ENCODE measurements around the gene DCC.

DCC gene

DNA sequence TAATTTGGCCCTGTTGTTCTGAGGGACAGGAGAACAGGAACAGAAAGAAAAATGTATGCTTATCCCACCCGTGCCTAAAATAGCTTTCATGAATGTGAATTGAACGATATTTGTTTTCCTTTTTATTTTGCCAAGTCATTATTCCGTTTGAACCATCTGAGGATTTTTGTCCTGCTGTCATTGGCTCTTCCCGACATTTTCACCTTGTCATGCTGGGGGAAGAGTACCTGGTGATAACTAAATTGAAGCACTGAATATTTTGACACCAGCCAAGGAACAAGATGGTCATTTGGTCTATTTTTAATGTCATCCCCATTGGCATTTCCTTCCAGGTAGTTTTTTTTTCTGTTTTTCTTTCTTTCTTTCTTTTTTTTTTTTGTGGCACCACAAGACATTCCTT is 204.1 kb downstream of the DCC start:
- no peak for DNase-seq
- in situ Hi-C loops (cut with HindIII; ENCODE audit: low pct_ligation_motif_present, low pct_unique_long_range_greater_than_20kb, low sequenced_read_pairs), result no loop called here

DNA sequence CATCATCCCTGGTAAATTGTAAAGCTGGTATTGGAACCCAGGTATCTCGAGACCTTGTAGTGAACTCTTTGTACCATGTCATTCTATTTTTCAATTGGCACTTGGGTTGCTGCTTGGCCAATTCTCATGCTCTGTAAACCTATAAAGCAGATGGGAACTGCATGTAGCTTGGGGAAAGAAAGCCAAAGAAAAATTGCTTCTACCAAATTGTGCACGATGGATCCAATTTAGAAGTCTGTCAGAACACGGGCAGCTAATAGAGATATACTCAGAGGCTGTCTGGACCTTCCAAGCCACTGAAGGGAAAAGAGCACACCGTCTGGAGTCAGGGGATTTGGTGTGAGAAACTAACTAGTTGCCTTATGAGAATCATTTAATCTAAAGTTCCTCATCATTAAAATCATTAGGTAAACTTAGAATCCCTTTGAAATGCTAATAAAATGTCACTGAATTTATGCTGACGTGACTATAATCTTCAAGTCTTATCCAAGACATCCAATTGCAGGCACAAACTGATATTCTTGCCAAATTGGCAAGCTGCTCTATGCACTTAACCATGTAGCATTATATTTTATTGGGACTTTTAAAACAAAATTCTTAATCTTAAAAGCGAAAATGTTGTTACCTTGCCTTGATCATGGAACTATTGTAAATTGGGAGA is 206.8 kb downstream of the DCC start:
- in situ Hi-C loops (cut with HindIII; ENCODE audit: low pct_ligation_motif_present, low pct_unique_long_range_greater_than_20kb, low sequenced_read_pairs), result no loop called here
- DNase-seq, result no peak

DNA sequence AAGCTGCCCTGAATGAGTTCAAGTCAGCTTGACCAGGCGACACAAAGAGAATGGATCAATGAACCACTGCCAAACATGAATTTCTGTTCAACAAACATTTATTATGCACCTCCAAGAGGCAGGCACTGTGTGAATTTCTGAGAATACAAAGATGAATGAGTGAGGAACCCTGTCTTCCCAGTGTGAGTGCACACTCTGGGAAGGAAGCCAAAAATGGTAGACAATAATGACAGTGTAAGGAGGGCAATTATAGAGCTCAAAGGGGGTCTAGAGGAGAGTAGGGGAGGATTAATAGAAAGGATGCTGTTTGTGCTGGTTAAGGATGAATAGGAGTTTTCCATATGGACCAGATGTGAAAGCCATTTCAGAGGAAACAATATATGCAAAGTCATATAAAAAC is 213.4 kb downstream of the DCC start:
- no peak for DNase-seq
- in situ Hi-C loops (cut with HindIII; ENCODE audit: low pct_ligation_motif_present, low pct_unique_long_range_greater_than_20kb, low sequenced_read_pairs), result no loop called here

DNA sequence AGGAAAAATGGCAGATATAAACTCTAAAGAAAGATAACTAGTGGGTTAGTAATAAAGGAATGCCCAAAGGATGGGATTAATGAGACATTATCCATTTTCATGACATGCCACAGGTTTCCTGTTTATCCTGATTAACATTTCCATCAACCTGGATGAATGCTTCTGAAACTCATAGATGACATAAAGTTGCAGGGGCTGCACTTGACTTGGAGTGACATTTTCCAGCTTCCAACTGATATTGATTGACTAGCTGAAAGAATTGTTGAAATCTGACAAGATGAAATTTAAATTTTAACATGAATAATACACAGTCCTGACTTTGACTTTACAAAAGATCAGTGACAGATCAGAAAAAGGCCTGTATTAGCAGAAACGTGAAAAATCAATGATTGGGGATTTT is 214.2 kb downstream of the DCC start:
- in situ Hi-C loops (cut with HindIII; ENCODE audit: low pct_ligation_motif_present, low pct_unique_long_range_greater_than_20kb, low sequenced_read_pairs), result no loop called here
- DNase-seq, result no peak

DNA sequence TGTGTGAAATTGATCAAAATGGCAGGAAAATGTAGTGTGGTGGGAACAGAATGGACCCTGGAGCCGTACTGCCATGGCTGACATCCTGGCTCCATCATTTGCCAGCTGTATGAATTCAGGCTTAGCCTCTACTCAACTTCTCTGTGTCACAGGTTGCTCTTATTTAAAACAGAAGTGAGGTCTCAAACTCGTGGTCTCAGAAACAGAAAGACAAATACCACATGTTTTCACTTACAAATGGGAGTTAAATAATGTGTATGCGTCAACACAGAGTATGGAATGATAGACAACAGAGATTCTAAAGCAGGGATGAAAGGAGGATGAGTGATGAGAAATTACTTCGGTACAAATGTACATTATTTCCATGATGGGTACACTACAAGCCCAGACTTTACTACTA is 227.4 kb downstream of the DCC start:
- in situ Hi-C loops (cut with HindIII; ENCODE audit: low pct_ligation_motif_present, low pct_unique_long_range_greater_than_20kb, low sequenced_read_pairs), result no loop called here
- no peak for DNase-seq

DNA sequence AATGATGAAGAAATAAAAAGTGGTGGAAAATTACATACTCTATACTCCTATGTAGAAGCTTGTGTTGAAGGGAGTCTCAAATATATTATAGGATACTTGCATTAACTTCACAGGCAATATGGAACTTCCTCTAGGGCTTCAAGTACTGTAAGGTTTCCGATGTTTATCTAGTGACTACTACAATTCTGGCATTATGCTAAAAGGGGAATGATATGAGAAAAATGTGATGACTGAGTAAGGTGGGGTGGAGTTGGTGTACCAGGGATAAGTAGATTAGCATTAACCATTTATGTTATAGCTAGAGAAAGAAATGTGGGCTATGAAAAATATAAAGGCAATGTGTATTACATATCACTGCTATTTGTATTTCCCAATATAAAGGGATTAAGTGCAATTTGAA is 229.5 kb downstream of the DCC start:
- no peak for DNase-seq
- in situ Hi-C loops (cut with HindIII; ENCODE audit: low pct_ligation_motif_present, low pct_unique_long_range_greater_than_20kb, low sequenced_read_pairs), result no loop called here

DNA sequence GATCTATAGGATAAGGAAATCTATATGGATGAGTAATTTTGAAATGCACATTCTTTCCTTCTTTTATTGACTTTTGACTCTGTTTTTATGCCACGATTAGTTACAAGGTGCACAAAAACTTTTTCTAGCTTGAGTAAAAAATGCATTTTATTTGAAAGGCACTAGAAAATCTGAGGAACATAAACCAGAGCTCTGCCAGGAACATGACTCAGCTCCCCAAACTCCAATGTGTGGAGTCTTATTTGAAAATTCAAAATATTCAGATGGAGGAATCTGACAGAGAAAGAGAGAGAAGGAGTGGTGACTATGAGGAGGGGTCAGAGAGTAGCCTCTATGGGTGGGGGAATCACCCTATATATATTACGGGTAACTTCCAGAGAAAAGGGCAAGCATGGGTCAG is 231.0 kb downstream of the DCC start:
- no peak for DNase-seq
- in situ Hi-C loops (cut with HindIII; ENCODE audit: low pct_ligation_motif_present, low pct_unique_long_range_greater_than_20kb, low sequenced_read_pairs), result no loop called here

DNA sequence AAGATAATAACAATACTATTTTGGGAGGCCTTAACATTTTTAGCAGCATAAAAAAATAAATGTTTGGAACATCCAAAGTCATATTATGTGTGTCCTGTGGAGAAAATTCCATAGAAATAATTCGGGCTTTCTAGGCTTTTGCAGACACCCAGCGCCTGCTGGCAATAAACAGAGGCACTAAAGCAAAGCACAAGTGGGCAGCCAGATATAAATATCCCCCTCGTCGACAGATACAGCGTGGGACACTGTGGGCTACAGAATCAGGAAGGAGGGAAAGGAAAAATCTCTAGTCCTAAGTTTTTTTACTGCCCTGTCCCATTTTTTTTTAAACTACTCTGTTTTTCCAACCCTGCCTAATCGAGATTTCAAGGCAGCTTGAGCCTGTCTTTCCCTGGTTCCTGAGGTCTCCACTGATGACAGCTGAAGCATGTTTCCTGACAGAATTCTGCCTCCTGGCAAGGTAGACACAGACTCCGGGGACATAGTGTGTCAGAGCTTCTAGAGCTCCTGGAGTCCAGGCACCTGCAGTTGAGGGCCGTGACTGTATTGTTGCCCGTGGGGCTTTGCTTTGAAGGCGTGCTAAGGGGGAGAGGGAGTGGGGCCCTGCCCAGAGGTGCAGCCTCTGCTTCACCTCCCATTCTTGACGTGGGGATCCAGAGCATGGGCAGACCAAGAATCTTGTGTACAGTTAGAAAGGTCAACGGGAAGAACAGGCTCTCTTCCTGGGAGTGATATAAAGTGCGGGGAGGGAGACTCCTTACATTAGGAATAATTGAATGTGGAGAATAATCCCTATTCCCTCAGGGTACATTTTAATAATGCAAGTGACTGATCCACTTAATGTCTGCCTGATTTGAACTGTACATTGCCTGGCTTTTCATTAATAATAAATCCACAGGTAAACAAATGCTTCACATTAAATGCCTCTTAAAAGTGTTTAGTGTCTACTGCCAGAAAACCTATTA is 232.3 kb downstream of the DCC start:
- in situ Hi-C loops (cut with HindIII; ENCODE audit: low pct_ligation_motif_present, low pct_unique_long_range_greater_than_20kb, low sequenced_read_pairs), result no loop called here
- DNase-seq, result no peak

DNA sequence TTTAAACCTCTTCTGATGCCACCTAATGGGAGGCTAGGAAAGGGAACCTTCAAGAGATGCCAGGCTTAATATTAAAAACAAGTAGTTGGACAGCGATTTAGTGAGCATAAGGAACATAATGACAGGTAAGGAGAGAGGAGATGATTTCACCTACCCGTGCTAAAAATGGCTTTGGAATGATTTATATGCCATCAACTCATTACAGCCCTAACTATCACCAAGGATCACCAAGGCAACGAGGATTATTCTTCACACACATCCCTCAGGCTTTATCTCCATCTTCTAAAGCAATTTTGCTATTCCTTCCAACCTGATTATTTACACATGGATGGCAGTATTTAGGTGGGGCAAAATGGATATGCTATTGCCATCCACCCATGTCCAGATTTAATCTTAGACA is 237.8 kb downstream of the DCC start:
- in situ Hi-C loops (cut with HindIII; ENCODE audit: low pct_ligation_motif_present, low pct_unique_long_range_greater_than_20kb, low sequenced_read_pairs), result no loop called here
- DNase-seq, result no peak

DNA sequence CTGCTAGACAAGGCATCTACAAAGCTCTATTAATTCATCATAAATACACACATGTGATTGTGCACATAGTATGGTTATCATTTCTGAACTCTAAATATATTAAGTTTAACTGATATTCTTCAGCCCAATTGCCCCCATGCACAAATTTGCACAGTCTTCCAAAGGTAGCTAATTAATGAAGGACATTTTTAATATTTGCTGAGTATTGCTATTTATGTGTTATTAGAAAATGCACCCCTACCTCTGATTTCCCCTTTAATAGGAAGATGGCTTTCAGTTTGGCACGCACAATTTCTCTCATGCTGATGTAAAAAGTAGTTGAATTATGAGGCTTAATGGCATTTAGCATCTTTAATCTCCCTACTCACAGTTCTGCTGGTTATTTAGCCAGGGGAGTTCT is 242.1 kb downstream of the DCC start:
- no peak for DNase-seq
- in situ Hi-C loops (cut with HindIII; ENCODE audit: low pct_ligation_motif_present, low pct_unique_long_range_greater_than_20kb, low sequenced_read_pairs), result no loop called here

DNA sequence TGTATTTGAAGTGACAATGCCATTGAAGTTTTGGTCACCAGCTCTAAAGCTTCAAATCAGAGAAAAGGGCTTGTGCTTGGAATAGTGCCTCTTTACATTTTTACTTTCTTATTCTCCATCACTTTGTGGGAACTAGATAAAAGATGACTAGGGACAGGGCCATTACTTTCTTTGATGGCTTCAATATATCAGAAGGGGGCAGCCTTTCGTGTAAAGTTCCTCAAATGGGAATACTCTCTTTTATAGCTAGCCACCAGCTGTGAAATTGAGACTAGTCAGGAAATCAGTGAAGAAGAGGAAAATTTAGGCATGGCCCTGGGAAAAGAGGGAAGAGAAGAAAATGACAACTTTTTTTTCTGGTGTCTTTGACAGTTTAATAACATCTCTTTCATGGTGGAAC is 242.5 kb downstream of the DCC start:
- in situ Hi-C loops (cut with HindIII; ENCODE audit: low pct_ligation_motif_present, low pct_unique_long_range_greater_than_20kb, low sequenced_read_pairs), result no loop called here
- no peak for DNase-seq

DNA sequence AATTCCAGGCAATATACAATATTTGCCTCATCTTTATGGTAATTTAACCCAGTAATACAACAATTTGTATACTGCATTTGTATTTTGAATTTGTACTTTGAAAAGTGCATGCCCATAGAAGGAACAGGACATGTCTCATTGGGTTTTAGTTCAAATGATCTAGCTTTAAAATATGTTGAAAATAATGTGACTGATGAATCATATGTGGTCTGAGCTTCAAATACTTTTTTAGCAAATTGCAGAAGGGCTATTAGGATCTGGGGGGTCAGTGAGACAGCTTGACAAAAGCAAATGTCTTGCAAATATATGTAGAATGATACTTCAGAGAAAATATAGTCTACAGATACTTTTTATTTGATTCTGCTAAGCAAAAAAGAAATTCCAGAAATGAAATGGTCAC is 248.9 kb downstream of the DCC start:
- DNase-seq, result no peak
- in situ Hi-C loops (cut with HindIII; ENCODE audit: low pct_ligation_motif_present, low pct_unique_long_range_greater_than_20kb, low sequenced_read_pairs), result no loop called here

DNA sequence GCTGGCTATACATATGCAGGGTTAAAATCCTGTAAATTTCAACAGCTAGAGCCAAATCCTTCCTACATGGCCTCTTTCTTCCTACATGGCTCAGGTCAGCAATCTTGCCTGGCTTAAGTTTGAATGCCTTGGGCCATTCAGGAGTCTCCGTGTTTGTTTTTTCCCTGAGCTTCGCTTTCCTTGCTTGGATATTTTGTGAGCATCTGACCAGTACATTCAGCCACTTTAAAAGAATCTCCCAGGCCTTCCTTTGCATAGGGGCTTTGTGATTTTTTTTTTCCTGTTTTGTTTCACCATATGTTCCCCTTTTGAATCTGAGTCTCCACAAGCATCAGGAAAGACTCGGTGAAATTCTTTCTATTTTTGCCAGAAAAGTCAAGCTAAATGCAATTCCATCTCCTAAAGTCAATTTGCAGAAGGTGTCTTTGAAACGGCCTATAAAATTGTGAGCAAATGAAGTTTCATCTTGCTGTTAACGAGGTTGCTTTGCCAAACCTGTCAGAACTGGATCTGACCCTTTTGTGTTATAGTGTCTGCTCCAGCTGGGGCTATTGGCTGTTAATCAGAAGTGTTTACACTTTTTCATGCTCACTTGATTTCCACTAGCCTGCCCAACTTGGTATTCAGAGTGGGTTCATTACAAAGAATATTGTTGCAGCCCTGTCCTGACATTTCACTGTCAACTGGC is 256.9 kb downstream of the DCC start:
- in situ Hi-C loops (cut with HindIII; ENCODE audit: low pct_ligation_motif_present, low pct_unique_long_range_greater_than_20kb, low sequenced_read_pairs), result no loop called here
- DNase-seq, result no peak

DNA sequence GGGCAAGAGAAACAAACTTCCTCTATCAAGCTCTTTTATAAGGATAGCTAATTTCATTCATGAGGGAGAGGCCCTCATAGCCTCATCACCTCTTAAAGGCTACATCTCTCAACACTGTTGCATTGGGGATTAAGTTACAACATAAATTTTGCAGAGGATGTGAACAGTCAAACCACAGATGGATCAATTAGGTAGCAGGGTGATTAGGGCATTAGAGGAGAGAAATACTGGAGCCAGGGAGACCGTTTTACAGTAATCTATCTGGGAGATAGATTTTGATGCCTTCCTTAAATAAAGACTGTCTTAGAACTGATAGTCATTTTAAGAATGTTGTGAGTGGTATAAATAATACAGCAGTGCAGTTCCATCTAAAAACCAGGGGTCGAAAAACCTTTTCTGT is 258.9 kb downstream of the DCC start:
- in situ Hi-C loops (cut with HindIII; ENCODE audit: low pct_ligation_motif_present, low pct_unique_long_range_greater_than_20kb, low sequenced_read_pairs), result no loop called here
- no peak for DNase-seq

DNA sequence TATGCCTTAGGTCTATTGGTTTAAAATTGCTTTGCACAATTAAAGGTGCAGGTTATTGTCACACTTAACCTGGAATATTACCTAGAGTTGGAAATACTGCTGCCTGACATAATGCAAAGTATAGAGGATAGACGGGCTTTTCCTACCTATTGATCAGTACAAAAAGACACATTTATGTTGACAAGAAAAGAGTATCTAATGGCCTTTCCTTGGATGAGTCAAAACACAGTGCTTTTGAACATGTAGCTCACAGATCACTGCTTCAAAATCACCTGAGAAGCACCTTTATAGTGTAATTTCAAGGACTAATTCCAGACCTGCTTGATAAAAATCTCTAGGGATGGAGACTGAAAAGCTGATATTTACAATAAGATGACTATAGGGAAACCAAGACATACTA is 262.8 kb downstream of the DCC start:
- no peak for DNase-seq
- in situ Hi-C loops (cut with HindIII; ENCODE audit: low pct_ligation_motif_present, low pct_unique_long_range_greater_than_20kb, low sequenced_read_pairs), result no loop called here

DNA sequence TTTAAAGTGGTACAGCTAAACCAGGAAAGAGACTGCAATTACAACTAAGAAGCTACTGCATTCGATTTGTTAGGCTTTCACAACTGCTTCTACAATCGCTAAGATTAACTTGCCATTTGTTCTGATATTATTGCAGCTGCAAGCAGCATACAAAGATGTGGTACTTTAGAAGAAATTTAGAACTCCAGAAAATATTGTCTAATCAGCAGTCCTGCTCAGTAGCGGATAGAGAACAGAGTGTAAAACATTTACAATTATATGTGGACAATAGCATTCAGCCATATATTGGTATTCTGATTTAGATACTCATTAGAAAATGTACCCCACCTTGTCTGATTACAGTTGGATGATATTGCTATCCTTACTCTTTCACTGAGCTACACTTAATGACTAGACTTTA is 265.3 kb downstream of the DCC start:
- in situ Hi-C loops (cut with HindIII; ENCODE audit: low pct_ligation_motif_present, low pct_unique_long_range_greater_than_20kb, low sequenced_read_pairs), result no loop called here
- DNase-seq, result no peak

DNA sequence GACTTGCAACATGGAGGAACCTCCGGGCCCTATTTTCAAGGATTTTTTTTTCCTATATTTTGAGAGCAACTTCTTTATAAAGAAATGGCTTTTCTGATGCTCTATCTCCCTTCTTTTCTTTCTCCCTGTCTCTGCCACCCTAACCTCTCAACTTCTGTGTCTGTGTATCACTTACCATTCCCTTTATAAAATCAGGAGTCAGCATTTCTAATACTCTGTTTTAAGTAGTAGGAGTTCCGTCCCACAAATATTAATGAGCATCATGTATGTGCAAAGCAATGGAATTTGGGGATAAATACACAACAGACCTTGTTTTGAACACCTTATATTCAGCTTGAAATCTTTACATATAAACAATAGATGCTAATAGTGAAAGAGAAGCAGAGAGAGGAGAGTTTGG is 268.0 kb downstream of the DCC start:
- in situ Hi-C loops (cut with HindIII; ENCODE audit: low pct_ligation_motif_present, low pct_unique_long_range_greater_than_20kb, low sequenced_read_pairs), result no loop called here
- DNase-seq, result no peak

DNA sequence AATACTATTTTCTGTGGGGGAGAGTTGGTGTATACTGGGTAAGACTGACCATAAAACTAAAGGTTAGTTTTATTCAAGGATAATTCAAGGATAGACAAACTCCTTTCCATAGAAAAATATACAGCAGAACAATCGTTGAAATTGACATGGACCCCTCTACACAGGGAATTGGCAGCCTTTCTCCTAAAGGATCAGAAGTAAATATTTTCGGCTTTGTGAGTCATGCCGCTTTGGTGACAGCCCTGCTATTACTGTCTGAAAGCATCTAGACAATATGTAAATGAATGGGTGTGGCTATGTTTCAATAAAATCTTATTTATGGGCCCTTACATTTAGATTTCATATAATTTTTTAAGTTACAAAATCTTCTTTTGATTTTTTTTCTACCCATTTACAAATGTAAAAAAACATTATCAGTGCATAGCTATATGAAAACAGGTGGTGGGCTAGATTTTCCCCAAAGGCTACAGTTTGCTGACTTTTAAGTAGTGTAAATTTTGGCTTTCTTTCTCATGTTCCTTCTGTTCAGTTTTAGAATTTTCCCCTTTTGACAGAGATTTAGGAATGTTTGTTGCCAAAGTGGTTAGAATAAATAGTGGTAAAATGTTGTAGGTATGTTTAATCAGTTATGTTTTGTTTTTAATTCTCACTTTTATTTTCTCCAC is 270.6 kb downstream of the DCC start:
- in situ Hi-C loops (cut with HindIII; ENCODE audit: low pct_ligation_motif_present, low pct_unique_long_range_greater_than_20kb, low sequenced_read_pairs), result no loop called here
- DNase-seq, result no peak

DNA sequence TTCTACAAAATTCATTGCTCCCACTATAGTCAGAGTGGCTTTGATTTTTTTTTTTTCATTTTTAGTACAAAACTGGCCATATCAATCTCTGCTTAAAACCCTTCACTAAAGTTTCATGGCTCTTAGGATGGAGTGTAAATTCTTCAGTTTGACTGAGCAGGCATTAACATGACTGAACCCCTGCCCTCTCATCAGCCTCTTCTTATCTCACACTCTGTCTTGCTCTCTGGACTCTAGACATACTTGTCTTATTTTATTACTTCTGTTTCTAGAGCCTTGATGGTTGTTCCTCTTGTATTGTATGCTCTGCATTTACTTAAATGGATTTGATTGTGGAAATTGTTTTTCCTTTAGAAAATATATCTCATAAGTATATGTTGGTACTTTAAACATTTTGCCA is 272.4 kb downstream of the DCC start:
- in situ Hi-C loops (cut with HindIII; ENCODE audit: low pct_ligation_motif_present, low pct_unique_long_range_greater_than_20kb, low sequenced_read_pairs), result no loop called here
- no peak for DNase-seq

All from ACHN (cell line).